ENCODE results near the gene HOXD11. TPM values are rescaled to one million over a fixed set of nuclear protein-coding genes. Genes with fewer than 3 reads are reported as not detected.

HOXD11 gene
- total RNA-seq, 1 experiment from 2014 or later, result 3.7 TPM

GRCh38 chr2:176155356-176156044 lies 48.4 kb downstream of the HOXD11 start:
- Histone ChIP-seq H3K9me3 (replicated peaks) (no peaks in the 10 kb centered on the region), H3K27ac (no peak overlapping the region), H3K4me3 (no peak overlapping the region), H3K27me3 (no peaks in the 10 kb centered on the region), H3K36me3 (no peaks in the 10 kb centered on the region), H3K4me1 (no peaks in the 10 kb centered on the region)
- DNase-seq, result no peak

- Histone ChIP-seq H3K9me3 (replicated peaks) (no peaks in the 10 kb centered on the region), H3K4me1 (no peaks in the 10 kb centered on the region), H3K36me3 (no peaks in the 10 kb centered on the region), H3K4me3 (no peak overlapping the region), H3K27ac (no peak overlapping the region), H3K27me3 (no peaks in the 10 kb centered on the region)
- DNase-seq, result no peak
Measured at GRCh38 chr2:176156301-176156806, 49.3 kb downstream of the HOXD11 start.

- Histone ChIP-seq H3K4me3 (no peak within 1 kb of the TSS), H3K27me3 (no peaks in the 10 kb centered on the region), H3K9me3 (replicated peaks) (no peaks in the 10 kb centered on the region), H3K27ac (no peak within 1 kb of the TSS), H3K36me3 (no peaks in the 10 kb centered on the region), H3K4me1 (no peaks in the 10 kb centered on the region)
- DNase-seq, result no peak
Measured at GRCh38 chr2:176156807-176157498, 49.9 kb downstream of the HOXD11 start, which contains the start of gene HOXD3. Gene HOXD3 (plus strand): TSS chr2:176157307. CDS start chr2:176169115, 11,808 bp downstream.

DNA sequence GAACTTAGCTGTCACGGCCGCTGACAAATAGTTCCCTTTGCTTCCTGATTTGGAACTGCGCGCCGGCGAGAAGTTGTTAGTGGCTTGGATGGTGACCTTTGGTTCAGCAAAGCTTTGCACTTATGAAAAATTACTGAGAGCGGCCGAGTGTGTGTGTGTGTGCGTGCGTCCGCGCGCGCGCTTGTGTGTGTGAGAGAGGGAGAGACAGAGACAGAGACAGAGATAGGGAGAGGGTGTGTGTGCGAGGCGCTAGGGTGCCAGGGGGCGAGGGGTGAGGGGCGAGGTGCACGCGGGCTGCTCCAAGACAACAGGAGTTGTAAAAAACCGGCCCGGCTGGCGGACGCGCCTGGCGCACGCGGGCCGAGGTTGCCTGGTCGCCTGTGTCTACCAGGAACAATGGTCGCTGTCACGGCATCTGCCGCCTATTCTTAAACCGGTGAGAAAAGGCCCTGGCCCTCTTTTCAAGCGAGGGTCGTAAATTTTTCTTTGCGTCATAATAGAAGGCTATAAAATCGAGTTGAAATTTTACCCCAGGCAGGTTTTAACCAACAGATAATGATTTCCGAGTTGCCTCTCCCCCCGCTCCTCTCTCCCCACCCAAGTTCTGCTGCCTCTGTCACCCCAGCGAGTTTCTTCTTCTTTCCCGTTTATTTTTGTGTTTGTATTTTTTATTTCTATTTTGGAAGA lies 50.6 kb downstream of the HOXD11 start:
- Histone ChIP-seq H3K9me3 (replicated peaks) (no peaks in the 10 kb centered on the region), H3K4me1 (no peaks in the 10 kb centered on the region), H3K27ac (no peak overlapping the region), H3K27me3 (no peaks in the 10 kb centered on the region), H3K4me3 (no peak overlapping the region), H3K36me3 (no peaks in the 10 kb centered on the region)
- DNase-seq, result no peak

GRCh38 chr2:176158186-176158591 lies 51.1 kb downstream of the HOXD11 start:
- no peak for DNase-seq
- Histone ChIP-seq H3K27me3 (no peaks in the 10 kb centered on the region), H3K4me3 (no peak overlapping the region), H3K36me3 (no peaks in the 10 kb centered on the region), H3K27ac (no peak overlapping the region), H3K4me1 (no peaks in the 10 kb centered on the region), H3K9me3 (replicated peaks) (no peaks in the 10 kb centered on the region)

GRCh38 chr2:176158855-176159662 lies 52.0 kb downstream of the HOXD11 start:
- Histone ChIP-seq H3K36me3 (no peaks in the 10 kb centered on the region), H3K4me3 (no peak overlapping the region), H3K27me3 (no peaks in the 10 kb centered on the region), H3K9me3 (replicated peaks) (no peaks in the 10 kb centered on the region), H3K4me1 (no peaks in the 10 kb centered on the region), H3K27ac (no peak overlapping the region)
- no peak for DNase-seq

Other genes with a start within 250 kb of the HOXD11 start
- 29.4 and 29.5 TPM in 2 replicates for gene LNPK, start 105.0 kb upstream of the HOXD11 start, total RNA-seq (2014; rRNA removed; shearing (Covaris generic))
- not detected in 2 replicates for gene EVX2, start 23.3 kb upstream of the HOXD11 start, total RNA-seq (2014; rRNA removed; shearing (Covaris generic))
- 11.0 and 13.6 TPM in 2 replicates for gene HOXD13, start 14.6 kb upstream of the HOXD11 start, total RNA-seq (2014; rRNA removed; shearing (Covaris generic))
- gene HOXD12, start 7.5 kb upstream of the HOXD11 start, total RNA-seq (2014; rRNA removed; shearing (Covaris generic)), result 0.10 TPM in 1 of 2 replicates, not detected in the other
- gene HOXD10, start 9.5 kb downstream of the HOXD11 start, total RNA-seq (2014; rRNA removed; shearing (Covaris generic)), result 1.3 and 2.2 TPM in 2 replicates
- gene HOXD9, start 15.4 kb downstream of the HOXD11 start, total RNA-seq (2014; rRNA removed; shearing (Covaris generic)), result 3.9 and 4.4 TPM in 2 replicates
- gene HOXD8, start 22.4 kb downstream of the HOXD11 start, total RNA-seq (2014; rRNA removed; shearing (Covaris generic)), result 8.6 and 9.9 TPM in 2 replicates
- gene HOXD4, start 44.3 kb downstream of the HOXD11 start, total RNA-seq (2014; rRNA removed; shearing (Covaris generic)), result not detected in 2 replicates
- not detected in 2 replicates for gene HOXD3, start 50.0 kb downstream of the HOXD11 start, total RNA-seq (2014; rRNA removed; shearing (Covaris generic))
- 0.06 TPM in 1 of 2 replicates, not detected in the other for gene HOXD1, start 81.4 kb downstream of the HOXD11 start, total RNA-seq (2014; rRNA removed; shearing (Covaris generic))
- gene MTX2, start 162.2 kb downstream of the HOXD11 start, total RNA-seq (2014; rRNA removed; shearing (Covaris generic)), result 38.0 and 39.3 TPM in 2 replicates